Myocyte (in vitro differentiated cells): ENCODE measurements around the gene NPTX2. TPM values are rescaled to one million over a fixed set of nuclear protein-coding genes. Genes with fewer than 3 reads are reported as not detected.
A peak's percentile ranks its signal among the peaks of the same experiment; 100 is the strongest.
"Not testable (repeated sequence)": the region's sequence is repeated elsewhere in the genome, so short reads cannot be mapped to it uniquely, and the experiment has no call there.

Experiments used
- DNase-seq: peaks from one replicate; pipeline ENCODE4 v3.0.0-alpha.2; 2012; ENCODE audit warnings: low read depth
- polyA plus RNA-seq: library from polyadenylated mRNA; unstranded; fragments of >200 nt; gene quantifications from one replicate; pipeline ENCODE4 v1.2.1, GENCODE V29; 2012; ENCODE audit warnings: missing spikeins
- total RNA-seq: library from RNA; depleted of rRNA; stranded (reverse); fragments of >200 nt; gene quantifications from 2 replicates; pipeline ENCODE4 v1.2.3, GENCODE V29; 2014

NPTX2 gene, protein sequence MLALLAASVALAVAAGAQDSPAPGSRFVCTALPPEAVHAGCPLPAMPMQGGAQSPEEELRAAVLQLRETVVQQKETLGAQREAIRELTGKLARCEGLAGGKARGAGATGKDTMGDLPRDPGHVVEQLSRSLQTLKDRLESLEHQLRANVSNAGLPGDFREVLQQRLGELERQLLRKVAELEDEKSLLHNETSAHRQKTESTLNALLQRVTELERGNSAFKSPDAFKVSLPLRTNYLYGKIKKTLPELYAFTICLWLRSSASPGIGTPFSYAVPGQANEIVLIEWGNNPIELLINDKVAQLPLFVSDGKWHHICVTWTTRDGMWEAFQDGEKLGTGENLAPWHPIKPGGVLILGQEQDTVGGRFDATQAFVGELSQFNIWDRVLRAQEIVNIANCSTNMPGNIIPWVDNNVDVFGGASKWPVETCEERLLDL
- 121 and 170 TPM in 2 replicates for total RNA-seq
- 4.1 TPM for polyA plus RNA-seq

DNA sequence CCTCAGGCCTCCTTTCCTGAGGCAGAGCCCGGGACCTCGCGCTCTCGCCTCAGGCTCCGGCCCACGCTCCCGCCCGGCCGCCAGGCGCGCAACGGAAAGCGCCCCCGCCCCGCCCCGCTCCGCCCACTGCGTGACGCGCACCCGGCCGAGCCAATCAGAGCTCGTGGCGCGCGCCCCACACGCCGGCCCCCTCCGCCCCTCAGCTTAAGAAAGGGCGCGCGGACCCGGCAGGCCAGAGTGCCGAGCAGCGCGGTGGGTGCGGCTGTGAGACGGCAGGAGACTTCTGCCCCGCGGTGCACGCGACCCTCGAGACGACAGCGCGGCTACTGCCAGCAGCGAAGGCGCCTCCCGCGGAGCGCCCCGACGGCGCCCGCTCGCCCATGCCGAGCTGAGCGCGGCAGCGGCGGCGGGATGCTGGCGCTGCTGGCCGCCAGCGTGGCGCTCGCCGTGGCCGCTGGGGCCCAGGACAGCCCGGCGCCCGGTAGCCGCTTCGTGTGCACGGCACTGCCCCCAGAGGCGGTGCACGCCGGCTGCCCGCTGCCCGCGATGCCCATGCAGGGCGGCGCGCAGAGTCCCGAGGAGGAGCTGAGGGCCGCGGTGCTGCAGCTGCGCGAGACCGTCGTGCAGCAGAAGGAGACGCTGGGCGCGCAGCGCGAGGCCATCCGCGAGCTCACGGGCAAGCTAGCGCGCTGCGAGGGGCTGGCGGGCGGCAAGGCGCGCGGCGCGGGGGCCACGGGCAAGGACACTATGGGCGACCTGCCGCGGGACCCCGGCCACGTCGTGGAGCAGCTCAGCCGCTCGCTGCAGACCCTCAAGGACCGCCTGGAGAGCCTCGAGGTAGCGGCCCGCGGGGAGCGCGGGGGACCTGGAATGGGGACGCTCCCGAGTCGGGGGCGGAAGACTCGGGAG is at the start of gene NPTX2:
Gene NPTX2 (plus strand): TSS at position 235 of the 909 bp plus-strand sequence. CDS start 177 bp downstream, at position 412.
- peak; percentile 94 for DNase-seq

DNA sequence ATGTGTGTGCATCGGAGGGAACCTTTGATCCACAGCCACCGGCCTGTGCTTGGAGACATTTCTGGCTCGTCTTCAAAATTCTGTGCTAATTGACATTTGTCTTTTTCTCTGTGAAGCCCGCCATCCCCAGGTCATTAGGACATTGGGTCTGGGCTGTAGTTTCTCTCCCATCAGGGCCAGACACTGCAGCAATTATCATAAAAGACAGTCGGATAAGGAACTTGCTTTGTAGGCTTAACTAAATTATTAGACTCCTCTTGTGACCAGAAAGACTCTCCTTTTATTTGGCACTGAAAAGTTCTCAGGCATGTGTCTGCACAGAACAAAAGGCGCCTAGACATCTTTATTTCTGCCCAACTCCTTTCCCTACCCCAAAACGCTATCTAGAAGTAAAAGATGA is 49.1 kb upstream of the NPTX2 start:
- DNase-seq, result no peak

DNA sequence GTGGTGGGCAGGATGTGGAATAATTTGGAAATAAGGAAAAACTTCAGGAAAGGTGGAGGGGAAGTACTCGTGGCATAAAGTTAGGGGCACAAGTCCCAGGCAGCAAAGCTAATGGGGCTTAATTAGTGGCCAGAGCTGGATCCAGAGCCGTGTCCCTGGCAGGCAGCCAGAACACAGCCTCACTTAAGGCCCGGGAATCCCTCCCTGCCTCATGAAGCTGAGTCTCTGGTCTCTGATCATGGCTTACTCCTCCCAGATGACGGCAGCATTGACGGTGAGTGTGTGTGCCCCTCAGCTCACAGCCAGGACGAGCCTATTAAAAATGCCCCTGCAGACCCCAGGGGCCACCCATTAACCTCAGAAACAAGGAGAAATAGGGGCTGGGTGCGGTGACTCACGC is 48.2 kb upstream of the NPTX2 start:
- peak; percentile 40 for DNase-seq

DNA sequence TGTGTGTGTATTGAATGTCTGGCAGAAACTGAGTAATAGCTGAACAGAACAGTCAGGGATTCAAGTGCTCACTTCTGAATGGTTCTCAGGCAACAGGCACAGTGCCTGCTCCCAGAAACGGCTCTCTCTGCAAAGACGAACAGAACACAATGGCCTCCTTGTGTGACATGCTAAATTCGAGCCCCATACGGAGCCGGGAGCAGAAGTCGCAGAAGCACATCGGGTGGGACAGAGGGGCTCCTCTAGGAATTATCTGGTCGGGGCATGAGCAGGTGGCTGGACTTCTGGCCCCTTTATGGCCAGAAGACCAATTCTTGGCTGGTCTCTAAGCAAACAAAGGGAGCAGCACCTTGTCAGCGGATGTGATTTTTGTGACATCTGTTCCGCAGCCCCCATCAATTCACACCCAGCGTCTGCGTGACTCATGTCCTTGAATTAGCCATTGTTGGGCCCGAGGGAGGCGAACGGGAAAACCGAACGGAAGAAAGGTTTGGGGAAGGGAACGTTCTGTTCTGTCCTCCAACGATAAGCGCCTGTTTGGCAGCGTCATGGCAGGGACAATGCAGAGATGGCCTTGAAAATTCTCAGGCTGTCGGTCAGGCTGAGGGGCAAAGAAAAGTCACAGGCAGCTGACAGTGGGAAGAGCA is 47.3 kb upstream of the NPTX2 start:
- peak; percentile 95 for DNase-seq

DNA sequence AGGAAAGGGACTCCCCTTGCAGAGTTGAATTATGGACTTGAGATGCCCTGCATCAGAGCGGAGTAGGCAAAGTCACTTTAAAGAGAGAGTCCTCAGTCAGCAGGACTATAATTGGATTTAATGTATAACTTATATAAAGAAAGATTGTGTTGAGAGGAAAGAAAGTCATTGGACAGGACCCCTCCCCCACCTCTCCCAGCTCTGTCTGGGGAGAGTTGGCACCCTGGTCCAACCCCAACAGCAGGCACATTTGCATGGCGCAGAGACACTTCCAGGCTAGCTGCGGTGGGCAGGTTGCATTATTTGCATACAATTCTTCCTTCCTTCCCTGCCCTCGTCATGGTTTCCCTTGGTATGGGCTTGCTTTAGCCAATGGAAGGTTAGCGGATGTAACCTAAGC is 46.1 kb upstream of the NPTX2 start:
- no peak for DNase-seq

DNA sequence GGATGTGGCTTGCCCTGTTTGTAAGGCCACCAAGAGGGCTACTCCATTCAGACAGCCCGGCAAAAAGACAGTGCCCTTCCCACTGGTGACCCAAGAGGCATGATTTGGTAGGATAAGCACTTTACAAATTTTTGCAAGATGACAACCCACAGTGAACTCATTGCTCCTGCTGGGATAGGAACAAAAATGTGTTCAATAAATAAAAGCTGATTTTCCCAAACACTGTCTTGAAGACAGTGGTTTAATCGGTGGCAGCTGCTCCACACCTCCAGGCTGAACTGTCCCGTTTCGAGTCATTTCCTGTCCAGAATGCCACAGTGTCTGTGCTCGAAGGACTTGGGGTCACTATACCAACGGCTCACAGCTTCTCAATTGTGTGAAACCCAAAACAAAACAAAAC is 45.1 kb upstream of the NPTX2 start:
- no peak for DNase-seq

DNA sequence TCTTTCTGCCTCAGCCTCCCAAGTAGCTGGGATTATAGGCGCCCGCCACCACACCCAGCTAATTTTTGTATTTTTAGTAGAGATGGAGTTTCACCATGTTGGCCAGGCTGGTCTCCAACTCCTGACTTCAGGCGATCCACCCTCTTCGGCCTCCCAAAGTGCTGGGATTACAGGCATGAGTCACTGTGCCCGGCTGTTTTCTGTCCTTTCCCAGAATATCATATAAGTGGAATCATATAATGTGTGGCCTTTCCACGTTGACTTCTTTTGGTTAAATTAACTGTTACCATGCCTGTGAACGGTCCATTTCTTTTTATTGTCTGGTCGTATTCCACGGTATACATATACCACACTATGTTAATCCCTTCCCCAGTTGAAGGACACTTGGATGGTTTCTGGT is 44.4 kb upstream of the NPTX2 start:
- not testable (repeated sequence) for DNase-seq

DNA sequence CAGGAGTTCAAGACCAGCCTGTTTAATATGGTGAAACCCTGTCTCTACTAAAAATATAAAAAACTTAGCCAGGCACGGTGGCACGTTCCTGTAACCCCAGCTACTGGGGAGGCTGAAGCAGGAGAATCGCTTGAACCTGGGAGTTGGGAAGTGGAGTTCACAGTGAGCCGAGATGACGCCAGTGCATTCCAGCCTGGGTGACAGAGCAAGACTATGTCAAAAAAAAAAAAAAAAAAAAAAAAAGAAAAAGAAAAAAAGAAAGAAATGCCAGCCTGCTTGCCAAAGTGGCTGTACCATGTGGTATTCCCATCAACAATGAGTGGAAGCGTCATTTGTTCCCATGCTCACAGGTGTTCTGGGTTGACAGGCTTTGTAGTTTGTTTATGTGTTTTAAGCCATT is 43.3 kb upstream of the NPTX2 start:
- DNase-seq, result no peak

DNA sequence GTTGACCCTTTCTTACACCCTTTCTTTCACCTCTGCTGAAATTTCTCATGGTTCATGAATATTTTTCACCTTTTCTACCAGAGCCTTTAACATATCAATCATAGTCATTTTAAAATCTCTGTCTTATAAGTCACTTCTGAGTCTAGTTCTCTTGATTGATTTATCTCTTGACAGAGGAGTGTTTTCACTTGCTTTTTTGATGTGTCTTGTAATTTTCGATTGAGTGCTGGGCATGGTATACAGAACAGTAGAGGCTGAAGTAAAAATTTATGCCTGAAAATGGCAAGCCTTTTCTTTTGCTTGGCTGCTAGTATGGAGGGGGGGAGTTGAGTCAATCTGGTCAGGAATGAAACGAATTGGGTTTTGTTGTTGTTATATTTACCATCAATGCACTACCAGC is 41.2 kb upstream of the NPTX2 start:
- DNase-seq, result no peak

DNA sequence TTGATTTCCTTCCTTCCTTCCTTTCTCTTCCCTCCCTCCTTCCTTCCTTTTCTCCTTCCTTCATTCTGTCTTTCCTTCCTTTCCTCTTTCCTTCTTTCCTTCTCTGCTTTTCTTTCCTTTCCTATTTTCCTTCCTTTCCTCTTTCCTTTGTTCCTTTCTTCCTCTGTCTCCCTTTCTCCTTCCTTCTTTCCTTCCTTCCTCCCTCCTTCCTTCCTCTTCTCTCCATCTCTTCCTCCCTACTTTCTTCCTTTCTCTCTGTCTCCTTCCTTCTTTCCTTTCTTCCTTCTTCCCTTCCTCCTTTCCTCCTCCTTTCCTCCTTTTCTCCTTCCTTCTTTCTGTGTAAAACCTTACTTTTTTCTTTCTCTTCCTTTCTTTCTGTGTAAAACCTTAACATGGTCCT is 32.3 kb upstream of the NPTX2 start:
- DNase-seq, result no peak

DNA sequence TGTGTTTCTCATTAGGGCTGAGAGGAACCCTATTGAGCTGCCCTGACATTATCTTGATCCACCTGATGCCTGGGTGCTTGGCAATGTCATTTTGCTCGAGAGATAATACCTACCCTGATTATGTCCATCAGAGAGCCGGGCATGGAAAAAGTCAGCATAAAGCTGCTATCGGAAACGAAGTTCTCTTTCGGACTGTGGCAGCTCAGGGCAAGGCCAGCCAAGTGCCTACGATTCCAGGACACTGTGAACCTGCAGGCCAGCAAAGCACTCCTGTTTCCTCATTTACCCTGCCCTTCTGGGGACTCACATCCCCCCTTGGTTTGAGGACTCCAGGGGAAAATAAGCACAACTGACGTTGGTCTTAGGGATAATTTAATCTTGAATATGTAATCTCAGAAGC is 25.2 kb upstream of the NPTX2 start:
- no peak for DNase-seq

DNA sequence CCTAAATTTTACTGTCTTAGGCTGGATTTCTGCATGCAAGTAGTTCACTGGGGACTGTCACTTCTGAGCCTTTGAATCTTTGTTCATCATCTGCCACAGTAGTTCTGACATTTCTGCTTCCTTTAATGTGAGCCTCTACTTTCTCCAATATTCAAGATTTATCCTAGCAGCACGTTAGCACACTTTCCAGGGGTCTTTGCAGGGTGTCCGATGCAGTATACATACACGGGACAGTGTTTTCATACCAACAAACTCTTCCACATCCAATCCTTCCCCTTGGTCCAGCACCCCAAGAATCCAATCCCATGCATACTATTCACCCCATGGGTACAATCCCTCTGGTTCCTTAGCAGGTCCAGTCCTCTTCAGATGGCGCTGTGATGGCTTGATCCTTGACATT is 22.7 kb upstream of the NPTX2 start:
- no peak for DNase-seq

DNA sequence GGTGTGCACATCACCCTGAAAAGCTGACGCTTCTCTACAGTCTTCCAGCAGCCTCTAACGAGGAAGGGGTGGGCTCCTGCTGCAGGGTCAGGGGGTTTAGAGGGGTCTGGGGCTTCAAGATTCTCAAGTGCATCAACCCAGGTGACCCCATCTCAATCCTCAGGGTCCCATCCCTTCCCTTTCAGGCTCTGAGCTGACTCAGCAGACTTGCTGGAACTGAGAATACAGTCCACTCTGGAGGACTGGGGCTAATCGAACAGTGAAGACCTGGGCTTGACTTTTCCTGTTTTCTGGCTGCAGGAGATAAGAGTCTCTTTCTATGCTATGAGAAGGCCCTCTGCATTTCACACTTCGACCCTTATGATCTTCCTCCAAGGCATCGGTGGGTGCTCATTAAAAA is 22.3 kb upstream of the NPTX2 start:
- no peak for DNase-seq

DNA sequence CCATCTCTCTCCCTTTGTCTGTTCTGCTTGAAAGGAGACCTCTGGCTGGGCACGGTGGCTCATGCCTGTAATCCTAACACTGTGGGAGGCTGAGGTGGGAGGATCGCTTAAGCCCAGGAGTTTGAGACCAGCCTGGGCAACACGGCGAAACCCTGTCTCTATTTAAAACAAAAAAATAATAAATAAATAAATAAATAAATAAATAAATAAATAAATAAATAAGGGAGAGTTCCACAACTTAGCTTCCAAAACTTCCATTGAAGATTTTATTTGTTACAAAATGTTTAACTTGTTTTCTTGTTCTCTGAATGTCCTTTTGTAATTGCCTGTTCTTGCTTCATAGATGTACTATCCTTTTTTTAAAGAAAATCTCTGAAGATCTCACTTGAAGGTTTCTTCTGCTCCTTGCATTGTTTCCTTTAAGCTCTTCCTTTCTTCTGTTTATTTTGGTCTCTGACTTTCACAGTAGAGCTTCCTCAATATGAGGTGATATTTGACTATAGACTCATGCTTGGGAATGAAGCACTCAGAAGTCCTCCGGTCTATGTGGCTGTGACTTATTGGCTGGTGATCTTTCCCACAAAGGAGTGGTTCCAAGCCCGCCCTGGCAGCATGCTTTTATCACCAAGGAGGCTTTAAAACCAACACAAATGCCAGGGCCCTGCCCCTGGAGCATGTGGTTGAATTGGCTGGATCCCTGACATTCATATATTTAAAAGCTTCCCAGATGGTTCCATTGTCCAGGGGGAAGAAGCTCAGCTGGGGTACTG is 18.1 kb upstream of the NPTX2 start:
- peak; percentile 94 for DNase-seq

DNA sequence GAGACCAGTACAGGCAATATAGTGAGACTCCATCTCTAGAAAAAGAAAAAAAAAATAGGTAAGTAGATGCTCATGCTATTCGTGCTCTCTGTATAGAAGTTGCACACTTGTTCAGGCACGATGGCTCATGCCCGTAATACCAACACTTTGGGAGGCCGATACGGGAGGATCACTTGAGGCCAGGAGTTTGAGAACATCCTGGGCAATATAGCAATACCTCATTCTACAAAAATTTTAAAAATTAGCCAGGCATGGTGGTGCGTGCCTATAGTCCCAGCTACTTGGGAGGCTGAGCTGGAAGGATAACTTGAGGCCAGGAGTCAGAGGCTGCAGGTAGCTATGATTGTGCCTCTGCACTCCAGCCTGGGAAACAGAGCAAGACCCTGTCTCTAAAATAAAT is 17.2 kb upstream of the NPTX2 start:
- DNase-seq, result no peak

DNA sequence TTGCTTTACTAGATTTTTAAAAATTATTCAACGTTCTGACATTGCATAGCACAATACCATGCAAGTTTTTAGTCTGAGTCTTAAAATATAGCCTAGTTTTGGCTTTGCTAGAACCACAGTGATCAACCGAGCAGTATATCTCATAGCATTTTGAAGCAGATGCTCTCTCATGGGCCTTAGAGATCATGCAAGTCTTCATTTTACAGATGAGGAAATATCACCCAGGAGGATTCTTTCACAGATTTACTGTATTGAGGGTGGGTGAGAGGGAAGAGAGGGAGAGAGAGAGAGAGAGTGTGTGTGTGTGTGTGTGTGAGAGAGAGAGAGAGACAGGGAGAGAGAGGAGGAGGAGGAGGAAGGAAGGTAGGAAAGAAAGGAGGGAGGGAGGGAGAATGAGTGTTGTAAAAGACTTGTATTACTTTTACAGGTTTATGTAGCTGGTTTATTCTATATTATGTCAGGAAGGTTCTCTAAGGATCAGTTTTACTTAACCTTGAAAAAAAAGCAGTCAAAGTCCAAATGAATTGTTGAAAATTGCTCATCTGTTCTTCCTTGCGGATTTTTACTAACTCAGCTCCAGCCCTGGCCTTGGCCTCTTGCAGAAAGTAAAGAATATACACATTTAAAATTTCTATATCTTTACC is 14.2 kb upstream of the NPTX2 start:
- DNase-seq, result no peak

DNA sequence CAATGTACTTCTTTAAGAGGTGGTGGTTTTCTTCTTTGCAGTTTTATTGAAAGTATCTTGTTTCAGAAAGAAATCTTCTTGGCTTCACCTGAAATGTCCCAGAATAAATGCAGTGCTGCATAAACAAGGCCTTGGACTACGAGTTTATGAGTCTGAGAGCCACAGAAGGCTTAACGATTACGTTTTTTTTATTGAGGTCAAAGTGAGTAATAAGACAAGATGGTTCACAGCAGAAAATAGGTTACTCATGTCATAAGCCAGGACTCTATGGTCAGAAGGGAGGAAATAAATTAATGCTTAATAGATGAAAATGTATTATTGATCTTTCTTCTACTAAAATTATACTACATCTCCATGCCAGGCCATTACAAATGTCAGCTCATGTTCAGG is 13.7 kb upstream of the NPTX2 start:
- DNase-seq, result no peak

DNA sequence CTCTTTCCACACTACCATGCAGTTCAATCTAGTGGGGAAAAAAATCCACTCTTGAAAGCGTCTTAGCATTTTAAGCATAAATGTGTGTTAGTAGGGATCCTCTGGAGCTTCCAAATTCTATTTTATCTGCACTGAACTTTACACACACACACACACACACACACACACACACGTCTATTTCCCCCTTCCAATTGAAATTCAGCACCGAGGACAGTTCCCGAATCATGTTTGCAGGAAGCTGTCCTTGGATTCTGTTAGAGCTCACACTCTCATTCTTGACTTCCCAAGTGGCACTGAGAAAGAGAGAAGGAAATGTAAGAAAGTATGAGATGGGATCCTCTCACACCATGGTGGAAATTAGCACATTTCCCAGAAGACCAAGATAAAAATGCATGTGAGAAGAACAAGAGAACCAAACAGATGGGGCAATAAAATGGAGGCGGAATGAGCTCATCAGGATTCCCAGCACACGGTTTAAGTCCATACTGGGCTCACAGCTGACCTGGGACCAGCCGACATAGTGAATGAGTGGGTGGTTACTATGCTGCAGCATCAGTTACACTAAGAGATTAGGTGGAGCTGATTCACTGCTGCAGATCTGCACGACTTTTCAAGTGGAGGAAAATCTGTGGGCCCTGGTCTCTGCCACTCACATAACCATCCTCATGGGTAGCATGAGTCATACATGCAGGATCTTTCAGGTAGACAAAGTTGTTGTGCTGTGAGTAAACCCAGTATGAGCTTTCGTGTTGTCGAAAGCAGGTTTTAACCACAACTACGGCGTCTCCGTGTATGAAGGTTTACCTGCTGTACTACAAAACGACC is 3.3 kb upstream of the NPTX2 start:
- peak; percentile 88 for DNase-seq

DNA sequence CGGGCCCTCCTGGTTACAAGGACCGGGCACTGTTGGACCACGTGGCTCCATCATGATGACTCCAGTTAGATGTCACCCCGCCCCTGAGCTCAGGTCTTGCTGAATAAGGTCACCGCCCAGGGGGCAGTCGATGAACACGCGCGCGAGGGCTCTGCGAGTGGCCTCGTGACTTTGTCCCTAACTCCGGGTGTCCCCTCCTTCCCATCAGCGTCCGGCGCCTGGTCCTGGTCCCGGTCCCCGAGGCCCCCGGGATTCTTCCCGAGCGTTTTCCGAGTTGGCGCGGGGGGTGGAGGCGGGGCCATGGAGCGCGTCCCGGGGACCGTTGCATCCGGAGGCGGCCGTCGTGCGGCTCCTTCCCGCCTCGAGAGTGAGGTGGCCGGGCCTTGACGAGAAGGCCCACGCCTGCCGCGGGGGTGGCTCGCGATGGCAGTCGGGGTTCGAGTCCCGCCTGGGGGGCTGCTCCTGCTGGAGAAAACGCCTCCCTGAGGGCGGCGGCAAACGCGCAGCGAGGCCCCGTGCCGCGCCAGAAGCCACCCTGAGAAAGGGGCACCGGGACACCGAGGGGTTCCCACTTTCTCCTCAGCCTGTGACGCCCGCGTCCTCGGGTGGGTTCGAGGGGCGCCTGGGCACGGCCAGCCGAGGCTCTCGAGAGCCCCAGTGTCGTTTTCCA is 569 bp upstream of the NPTX2 start:
- no peak for DNase-seq
